Uterus (tissue), 2 donors: ENCODE data around the gene NOX4.

Experiments used
- POLR2A ChIP-seq, 2 donors: fragments of 450-650 bp; IDR thresholded peaks; one replicate each; pipeline ENCODE4 v1.6.1; 2016; ENCODE audit warnings: antibody characterized with exemption in 2 of 2, mild to moderate bottlenecking in 1 of 2, moderate library complexity in 1 of 2
- TF ChIP-seq, protein P1 (sequence below), 4 experiments: fragments of 200-600 bp in 2 of 4; fragments of 450-650 bp in 2 of 4; sonication (generic) in 2 of 4; IDR thresholded peaks; one replicate each; pipeline ENCODE4 v1.5.1; 2016 to 2019; ENCODE audit warnings: antibody characterized with exemption in 4 of 4, mild to moderate bottlenecking in 2 of 4, moderate library complexity in 1 of 4

DNA sequence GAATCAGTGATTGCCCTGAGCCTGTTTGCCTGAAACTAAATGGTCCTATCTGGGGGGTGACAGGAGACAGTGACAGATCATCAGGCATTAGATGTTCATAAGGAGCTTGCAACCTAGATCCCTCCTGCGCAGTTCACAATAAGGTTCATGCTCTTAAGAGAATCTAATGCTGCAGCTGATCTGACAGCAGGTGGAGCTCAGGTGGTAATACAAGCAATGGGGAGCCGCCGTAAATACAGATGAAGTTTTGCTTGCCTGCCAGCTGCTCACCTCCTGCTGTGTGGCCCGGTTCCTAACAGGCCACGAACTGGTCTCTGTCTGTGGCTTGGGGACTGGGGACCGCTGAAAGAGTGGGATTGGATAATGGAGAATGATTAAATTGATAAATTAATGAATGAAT is 14.0 kb downstream of the NOX4 start:
- TF ChIP-seq, protein P1, sequence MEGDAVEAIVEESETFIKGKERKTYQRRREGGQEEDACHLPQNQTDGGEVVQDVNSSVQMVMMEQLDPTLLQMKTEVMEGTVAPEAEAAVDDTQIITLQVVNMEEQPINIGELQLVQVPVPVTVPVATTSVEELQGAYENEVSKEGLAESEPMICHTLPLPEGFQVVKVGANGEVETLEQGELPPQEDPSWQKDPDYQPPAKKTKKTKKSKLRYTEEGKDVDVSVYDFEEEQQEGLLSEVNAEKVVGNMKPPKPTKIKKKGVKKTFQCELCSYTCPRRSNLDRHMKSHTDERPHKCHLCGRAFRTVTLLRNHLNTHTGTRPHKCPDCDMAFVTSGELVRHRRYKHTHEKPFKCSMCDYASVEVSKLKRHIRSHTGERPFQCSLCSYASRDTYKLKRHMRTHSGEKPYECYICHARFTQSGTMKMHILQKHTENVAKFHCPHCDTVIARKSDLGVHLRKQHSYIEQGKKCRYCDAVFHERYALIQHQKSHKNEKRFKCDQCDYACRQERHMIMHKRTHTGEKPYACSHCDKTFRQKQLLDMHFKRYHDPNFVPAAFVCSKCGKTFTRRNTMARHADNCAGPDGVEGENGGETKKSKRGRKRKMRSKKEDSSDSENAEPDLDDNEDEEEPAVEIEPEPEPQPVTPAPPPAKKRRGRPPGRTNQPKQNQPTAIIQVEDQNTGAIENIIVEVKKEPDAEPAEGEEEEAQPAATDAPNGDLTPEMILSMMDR (IDR thresholded peaks at IDR 0.05) = no peak
- TF ChIP-seq POLR2A (IDR thresholded peaks at IDR 0.05) = no peak
